OCI-LY1 (cell line): ENCODE measurements around the gene GADD45G.

ENCODE experiments used
- EZH2 ChIP-seq: fragments of 200-600 bp; sonication (generic), shearing (Covaris generic); IDR thresholded peaks from 2 replicates; pipeline ENCODE4 v1.8.0; 2017; ENCODE audit warnings: borderline replicate concordance, mixed run types, mild to moderate bottlenecking, antibody characterized with exemption, low read length, moderate library complexity, mixed read lengths
- TF ChIP-seq, protein P1 (sequence below): fragments of 200-600 bp; sonication (generic), shearing (Covaris generic); IDR thresholded peaks from 2 replicates; pipeline ENCODE4 v1.5.1; 2017; ENCODE audit warnings: mild to moderate bottlenecking, antibody characterized with exemption, low read length, moderate library complexity, mixed read lengths

DNA sequence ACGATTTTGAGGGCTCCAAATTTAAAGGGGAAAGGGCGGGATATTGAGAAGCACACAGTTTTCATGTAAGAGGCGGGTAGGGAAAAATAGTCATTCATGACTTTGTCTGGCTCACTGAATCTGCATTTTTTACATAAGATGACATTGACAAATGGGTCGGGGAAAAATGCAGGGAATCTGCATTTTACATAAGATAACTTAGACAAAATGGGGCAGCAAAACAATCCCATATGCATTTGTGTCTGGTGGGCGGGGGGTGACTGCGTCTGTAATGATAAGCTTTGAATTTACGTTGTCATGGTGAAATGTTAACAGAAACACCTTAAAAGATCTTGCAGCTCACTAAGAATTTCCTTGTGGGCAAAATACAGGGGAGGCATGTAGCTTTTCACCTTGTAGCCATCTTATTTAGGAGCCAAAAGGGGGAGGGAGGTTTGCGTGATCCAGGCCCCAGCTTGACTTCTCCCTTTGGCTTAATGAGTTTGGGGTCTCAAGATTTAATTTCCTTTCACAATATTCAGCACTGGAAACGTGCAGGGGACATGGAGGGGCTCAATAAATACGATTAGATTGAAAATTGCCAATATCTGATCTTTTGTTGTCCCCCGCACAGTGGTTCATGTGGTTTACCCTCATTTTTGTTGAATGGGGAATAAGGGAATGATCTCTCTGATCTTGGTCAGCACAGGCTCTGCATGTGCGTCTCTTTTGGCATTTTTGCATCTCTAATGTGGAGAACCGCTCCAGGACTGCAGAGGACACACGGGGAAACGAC is 41.1 kb upstream of the GADD45G start:
- TF ChIP-seq EZH2, result no peak
- TF ChIP-seq, protein P1, sequence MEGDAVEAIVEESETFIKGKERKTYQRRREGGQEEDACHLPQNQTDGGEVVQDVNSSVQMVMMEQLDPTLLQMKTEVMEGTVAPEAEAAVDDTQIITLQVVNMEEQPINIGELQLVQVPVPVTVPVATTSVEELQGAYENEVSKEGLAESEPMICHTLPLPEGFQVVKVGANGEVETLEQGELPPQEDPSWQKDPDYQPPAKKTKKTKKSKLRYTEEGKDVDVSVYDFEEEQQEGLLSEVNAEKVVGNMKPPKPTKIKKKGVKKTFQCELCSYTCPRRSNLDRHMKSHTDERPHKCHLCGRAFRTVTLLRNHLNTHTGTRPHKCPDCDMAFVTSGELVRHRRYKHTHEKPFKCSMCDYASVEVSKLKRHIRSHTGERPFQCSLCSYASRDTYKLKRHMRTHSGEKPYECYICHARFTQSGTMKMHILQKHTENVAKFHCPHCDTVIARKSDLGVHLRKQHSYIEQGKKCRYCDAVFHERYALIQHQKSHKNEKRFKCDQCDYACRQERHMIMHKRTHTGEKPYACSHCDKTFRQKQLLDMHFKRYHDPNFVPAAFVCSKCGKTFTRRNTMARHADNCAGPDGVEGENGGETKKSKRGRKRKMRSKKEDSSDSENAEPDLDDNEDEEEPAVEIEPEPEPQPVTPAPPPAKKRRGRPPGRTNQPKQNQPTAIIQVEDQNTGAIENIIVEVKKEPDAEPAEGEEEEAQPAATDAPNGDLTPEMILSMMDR, result no peak
